Neutrophil (primary cell): ENCODE measurements around the gene ULBP1.
"Not testable (repeated sequence)": the region's sequence is repeated elsewhere in the genome, so short reads cannot be mapped to it uniquely, and the experiment has no call there.

Experiments used
- H3K27ac ChIP-seq: fragments of 200-600 bp; sonication (generic); 2 replicates; pipeline ENCODE4 v1.5.1; 2016; ENCODE audit warnings: mild to moderate bottlenecking, moderate library complexity
- H3K27me3 ChIP-seq: fragments of 200-600 bp; sonication (generic); 2 replicates; pipeline ENCODE4 v1.6.0; 2016; ENCODE audit warnings: mild to moderate bottlenecking
- H3K36me3 ChIP-seq: fragments of 200-600 bp; sonication (generic); 2 replicates; pipeline ENCODE4 v1.5.1; 2017
- H3K4me1 ChIP-seq, 2 experiments: fragments of 200-600 bp in 1 of 2; sonication (generic) in 1 of 2; 1 replicate in 1 of 2; 2 replicates in 1 of 2; pipeline versions ENCODE4 v1.5.1 to v1.6.1; 2013 to 2016; ENCODE audit warnings: low read depth in 1 of 2, low read length in 1 of 2, mild to moderate bottlenecking in 1 of 2, moderate library complexity in 1 of 2; ENCODE audit not compliant: control insufficient read depth in 1 of 2, insufficient read depth in 1 of 2
- H3K4me3 ChIP-seq, 2 experiments: fragments of 200-600 bp in 1 of 2; sonication (generic) in 1 of 2; 1 replicate in 1 of 2; 2 replicates in 1 of 2; pipeline ENCODE4 v1.5.1; 2013 to 2016; ENCODE audit warnings: low read depth in 1 of 2, low read length in 1 of 2, mild to moderate bottlenecking in 1 of 2, moderate library complexity in 1 of 2
- H3K9me3 ChIP-seq: fragments of 200-600 bp; sonication (generic); 2 replicates; pipeline ENCODE4 v1.5.1; 2016
- TF ChIP-seq, protein P1 (sequence below): fragments of 200-600 bp; sonication (generic); IDR thresholded peaks from 2 replicates; pipeline ENCODE4 v1.5.1; 2016; ENCODE audit warnings: antibody characterized with exemption

Gene ULBP1

DNA sequence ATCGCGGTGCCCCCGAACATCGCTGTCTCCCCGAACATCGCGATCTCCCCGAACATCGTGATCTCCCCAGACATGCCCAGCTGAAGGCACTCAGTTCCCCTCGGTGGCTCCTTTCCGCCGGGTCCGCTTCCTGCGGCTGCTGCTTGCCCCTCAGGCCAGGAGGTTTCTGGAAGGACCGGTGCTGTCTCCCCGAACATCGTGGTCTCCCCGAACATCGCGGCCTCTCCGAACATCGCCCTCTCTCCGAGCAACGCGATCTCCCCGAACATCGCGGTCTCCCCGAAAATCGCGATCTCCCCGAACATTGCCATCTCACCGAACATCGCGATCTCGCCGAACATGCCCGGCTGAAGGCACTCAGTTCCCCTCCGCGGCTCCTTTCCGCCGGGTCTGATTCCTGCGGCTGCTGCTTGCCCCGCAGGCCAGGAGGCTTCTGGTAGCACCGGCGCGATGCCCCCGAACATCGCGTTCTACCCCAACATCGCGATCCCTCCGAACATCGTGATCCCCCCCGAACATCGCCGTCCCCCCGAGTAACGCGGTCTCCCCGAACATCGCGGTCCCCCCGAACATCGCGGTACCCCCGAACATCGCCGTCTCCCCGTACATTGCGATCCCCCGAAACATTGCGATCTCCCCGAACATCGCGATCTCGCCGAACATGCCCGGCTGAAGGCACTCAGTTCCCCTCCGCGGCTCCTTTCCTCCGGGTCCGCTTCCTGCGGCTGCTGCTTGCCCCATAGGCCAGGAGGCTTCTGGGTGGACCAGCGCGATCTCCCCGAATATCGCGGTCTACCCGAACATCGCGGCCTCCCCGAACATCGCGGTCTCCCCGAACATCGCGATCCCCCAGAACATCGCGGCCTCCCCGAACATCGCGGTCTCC, 808 bp downstream of the ULBP1 start:
- peak overlapping the region; percentile 59 to 70 for H3K4me3 ChIP-seq
- no peaks in the 10 kb centered on the region for H3K36me3 ChIP-seq
- H3K4me1 ChIP-seq: peaks cover 17 to 21% of the 10 kb centered on the region in 2 experiments
- no peaks in the 10 kb centered on the region for H3K9me3 ChIP-seq
- TF ChIP-seq, protein P1, sequence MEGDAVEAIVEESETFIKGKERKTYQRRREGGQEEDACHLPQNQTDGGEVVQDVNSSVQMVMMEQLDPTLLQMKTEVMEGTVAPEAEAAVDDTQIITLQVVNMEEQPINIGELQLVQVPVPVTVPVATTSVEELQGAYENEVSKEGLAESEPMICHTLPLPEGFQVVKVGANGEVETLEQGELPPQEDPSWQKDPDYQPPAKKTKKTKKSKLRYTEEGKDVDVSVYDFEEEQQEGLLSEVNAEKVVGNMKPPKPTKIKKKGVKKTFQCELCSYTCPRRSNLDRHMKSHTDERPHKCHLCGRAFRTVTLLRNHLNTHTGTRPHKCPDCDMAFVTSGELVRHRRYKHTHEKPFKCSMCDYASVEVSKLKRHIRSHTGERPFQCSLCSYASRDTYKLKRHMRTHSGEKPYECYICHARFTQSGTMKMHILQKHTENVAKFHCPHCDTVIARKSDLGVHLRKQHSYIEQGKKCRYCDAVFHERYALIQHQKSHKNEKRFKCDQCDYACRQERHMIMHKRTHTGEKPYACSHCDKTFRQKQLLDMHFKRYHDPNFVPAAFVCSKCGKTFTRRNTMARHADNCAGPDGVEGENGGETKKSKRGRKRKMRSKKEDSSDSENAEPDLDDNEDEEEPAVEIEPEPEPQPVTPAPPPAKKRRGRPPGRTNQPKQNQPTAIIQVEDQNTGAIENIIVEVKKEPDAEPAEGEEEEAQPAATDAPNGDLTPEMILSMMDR: no peak
- no peak overlapping the region for H3K27ac ChIP-seq
- peaks cover 100% of the 10 kb centered on the region for H3K27me3 ChIP-seq

DNA sequence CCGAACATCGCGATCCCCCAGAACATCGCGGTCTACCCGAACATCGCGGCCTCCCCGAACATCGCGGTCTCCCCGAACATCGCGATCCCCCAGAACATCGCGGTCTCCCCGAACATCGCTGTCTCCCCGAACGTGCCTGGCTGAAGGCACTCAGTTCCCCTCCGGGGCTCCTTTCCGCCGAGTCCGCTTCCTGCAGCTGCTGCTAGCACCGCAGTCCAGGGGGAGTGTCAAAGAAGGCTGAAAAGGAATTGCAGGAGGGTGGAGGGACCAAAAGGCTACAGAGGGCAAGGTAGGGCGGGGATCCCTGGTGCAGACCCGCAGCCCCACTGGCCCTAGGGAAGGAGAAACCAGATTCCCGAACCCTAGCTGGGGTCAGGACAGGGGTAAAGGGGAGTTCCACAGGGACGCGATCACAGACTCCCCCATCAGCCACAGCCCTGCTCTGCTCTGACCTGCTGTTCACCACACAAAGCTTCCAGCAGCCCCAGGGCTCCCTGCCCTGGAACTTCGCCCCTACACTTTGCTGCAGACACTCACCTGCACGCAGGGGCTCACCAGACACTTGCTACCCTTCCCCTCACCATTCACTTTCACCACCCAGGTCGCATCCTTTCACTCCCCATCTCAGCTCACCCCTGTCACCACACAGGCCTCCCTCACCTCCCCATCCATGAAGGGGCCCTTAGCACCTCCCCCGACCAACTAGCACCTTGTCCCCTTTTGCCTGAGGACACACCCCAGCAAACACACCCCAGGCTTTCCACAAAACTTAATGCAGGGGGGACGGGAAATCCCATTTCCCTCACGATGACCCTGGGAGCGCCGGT, 1.7 kb downstream of the ULBP1 start:
- Histone ChIP-seq H3K4me1 (peaks cover 17 to 21% of the 10 kb centered on the region in 2 experiments), H3K4me3 (peak overlapping the region in 1 of 2 experiments; percentile 70), H3K27ac (no peak overlapping the region), H3K9me3 (no peaks in the 10 kb centered on the region), H3K27me3 (peaks cover 100% of the 10 kb centered on the region), H3K36me3 (no peaks in the 10 kb centered on the region)
- TF ChIP-seq, protein P1: no peak

DNA sequence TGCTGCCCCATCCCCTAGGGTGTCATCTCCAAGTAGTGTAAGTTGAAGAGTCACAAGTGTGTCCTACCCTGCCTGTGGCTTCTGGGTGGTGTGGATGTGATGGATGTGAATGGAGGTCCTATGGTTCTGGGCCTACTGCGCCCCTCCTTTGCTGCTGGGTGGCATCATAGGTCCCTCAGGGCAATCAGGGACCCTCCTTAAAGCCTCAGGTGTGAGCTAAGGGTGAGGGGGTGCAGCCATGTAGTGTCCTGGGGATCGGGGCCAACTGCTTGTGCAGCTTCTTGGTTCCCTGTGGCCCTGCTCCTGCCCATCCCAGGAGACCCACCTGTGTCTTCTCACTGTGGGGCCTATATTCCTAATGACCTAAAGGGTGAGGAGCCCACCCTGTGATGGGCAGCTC, 2.6 kb downstream of the ULBP1 start:
- Histone ChIP-seq H3K4me1 (peaks cover 17 to 21% of the 10 kb centered on the region in 2 experiments), H3K27me3 (peaks cover 100% of the 10 kb centered on the region)

DNA sequence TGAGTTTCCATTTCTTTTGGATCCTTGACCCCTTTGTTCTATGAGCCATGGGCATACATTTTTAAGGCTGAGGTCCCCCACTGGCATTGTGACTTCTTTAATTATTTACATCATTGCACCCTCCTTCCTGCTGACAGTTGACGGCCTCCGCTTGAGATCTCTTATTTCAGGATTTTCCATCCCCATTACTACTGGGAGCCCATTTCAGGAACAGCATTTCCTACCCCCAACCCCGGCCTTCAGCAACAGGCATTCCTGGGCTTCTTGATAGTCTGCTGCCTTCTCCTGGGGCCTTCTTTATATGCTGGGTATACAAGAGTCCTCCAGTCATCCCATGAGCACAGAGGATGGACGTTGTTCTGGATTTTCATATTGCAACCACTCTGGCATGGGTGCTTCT, 3.8 kb downstream of the ULBP1 start:
- TF ChIP-seq, protein P1: no peak
- Histone ChIP-seq H3K27ac (no peak overlapping the region), H3K9me3 (no peaks in the 10 kb centered on the region), H3K4me3 (no peak overlapping the region), H3K36me3 (no peaks in the 10 kb centered on the region), H3K4me1 (peaks cover 17 to 21% of the 10 kb centered on the region in 2 experiments), H3K27me3 (peaks cover 100% of the 10 kb centered on the region)

More for the DNA sequence above, 2.6 kb downstream of the ULBP1 start:
- H3K27ac ChIP-seq, H3K36me3 ChIP-seq, H3K9me3 ChIP-seq, H3K4me3 ChIP-seq: not testable (repeated sequence)

DNA sequence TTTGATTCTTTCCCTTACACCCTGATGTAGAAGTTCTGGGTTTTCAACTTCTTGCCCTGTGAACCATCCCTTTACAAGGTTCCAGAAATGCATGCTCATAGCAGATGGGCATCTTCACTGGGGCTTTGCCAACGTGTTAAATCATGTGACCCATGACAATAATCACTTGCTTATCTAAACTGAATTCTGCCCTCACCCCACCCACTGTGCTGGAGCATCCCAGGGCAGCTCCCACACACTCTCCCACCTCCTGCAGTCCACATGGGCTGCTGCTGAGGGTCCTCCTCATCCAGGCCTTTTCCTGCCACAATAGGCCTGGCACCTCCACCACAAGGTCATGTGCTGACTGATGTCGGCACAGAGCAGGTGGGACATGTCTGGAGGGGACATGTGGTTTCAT, 4.3 kb downstream of the ULBP1 start:
- H3K27ac ChIP-seq, H3K36me3 ChIP-seq, H3K9me3 ChIP-seq, H3K4me3 ChIP-seq: not testable (repeated sequence)
- peaks cover 100% of the 10 kb centered on the region for H3K27me3 ChIP-seq
- H3K4me1 ChIP-seq: peaks cover 17 to 21% of the 10 kb centered on the region in 2 experiments

DNA sequence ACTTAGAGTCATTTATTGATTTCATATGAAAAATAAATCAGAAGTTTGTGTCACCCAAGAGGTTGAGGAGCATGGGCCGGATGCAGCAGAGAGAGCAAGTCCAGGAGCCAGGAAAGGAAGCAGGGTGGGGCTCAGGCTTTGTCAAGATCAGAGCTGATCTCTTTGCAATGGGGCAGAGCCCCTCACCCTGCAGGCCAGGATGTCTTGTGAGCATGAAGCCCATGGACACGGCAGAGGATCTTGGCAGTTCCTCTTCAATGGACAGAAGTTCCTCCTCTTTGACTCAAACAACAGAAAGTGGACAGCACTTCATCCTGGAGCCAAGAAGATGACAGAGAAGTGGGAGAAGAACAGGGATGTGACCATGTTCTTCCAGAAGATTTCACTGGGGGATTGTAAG, 5.2 kb downstream of the ULBP1 start:
- H3K36me3 ChIP-seq, H3K4me3 ChIP-seq, H3K9me3 ChIP-seq, H3K27ac ChIP-seq: not testable (repeated sequence)
- peaks cover 100% of the 10 kb centered on the region for H3K27me3 ChIP-seq
- peaks cover 9 to 14% of the 10 kb centered on the region in 2 experiments for H3K4me1 ChIP-seq
